NCI-H2081 (cell line): ENCODE results near the gene AK5.
"Not testable (repeated sequence)": the region's sequence is repeated elsewhere in the genome, so short reads cannot be mapped to it uniquely, and the experiment has no call there.

Experiments
- DNase-seq, 2 experiments: peaks; one replicate each; lab custom pipeline; 2025; lab: John Stamatoyannopoulos, UW

AK5 gene

DNA sequence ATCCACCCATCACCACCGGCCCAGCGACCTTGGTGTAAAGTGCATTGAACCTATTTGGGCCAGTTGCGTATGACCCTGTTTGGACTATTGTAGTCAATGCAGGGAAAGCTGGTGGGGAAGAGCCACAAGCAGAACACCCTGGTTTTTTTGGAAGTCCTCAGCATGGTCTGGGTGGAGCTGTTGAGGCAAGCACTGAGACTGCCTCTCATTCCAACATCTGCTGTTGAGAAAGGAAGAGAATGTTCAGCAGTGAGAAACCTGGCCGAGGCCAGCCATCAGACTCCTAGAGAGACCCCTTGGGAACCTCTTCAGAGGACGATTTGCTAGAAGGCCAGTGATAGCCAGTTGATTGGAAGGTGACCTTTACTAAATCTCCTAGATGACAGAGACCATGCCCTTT, 217.6 kb downstream of the AK5 start:
- no peak for DNase-seq

DNA sequence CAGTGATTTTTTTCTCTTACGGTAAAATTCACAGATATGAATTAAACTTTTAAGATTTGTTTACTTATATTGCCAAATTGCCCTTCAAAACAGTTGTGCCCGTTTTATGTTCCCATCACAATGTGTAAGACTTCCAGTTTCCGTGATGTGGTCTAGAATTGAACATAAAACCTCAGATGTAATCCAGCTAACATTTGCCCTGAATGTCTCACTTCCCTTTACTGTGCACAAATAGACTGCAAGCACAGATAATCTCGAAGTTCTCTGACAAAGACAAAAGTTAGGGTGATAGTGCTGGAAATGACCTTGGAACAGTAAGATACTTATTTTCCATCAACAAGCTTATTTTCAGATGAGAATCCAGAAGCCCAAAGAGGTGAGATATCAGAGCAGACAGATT, 223.2 kb downstream of the AK5 start:
- DNase-seq, result no peak

DNA sequence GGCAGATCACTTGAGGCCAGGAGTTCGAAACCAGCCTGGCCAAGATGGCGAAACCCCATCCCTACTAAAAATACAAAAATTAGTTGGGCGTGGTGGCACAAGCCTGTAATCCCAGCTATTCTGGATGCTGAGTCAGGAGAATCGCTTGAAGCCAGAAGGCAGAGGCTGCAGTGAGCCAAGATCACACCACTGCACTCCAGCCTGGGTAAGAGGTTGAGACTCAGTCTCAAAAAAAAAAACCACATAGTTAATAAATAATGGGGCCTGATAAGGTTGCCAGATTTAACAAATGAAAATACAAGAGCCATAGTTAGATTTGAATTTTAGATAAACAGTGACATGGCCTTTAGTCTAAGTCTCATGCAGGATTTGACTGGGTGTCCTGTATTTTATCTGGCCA, 225.0 kb downstream of the AK5 start:
- no peak for DNase-seq

GRCh38 chr1:77509051-77509492, 227.3 kb downstream of the AK5 start:
- DNase-seq, result no peak

DNA sequence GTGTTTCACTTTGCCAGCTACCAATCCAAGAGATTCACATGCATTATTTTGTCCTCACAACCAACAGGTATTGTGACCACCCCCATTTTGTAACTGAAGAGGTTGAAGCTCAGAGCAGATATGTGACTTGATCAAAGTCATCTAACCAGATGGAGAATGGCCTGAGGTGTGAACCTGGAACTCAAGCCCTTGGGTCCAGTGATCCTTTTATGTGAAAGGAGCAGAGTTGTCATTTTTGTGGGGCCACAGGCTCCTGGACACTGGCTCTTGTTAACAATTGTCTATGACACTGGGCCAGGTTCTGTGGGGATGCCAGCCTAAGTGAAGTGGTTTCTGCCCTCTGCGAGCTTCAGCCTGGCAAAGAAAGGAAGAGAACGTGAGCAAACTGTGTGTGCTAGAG, 228.1 kb downstream of the AK5 start:
- no peak for DNase-seq

- DNase-seq, result no peak
These were observed 229.6 kb downstream of the AK5 start for GRCh38 chr1:77511440-77511840.

DNA sequence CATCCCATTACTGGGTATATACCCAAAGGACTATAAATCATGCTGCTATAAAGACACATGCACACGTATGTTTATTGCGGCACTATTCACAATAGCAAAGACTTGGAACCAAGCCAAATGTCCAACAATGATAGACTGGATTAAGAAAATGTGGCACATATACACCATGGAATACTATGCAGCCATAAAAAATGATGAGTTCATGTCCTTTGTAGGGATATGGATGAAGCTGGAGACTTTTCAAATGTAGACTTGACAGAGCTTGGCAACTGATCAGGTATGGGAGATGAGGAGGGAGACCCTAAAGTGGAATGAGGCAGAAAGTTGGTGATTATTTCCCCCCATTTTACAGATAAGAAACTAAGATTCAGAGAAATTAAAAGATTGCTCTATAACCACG, 230.8 kb downstream of the AK5 start:
- DNase-seq, result not testable (repeated sequence)

- no peak for DNase-seq
These were observed 232.3 kb downstream of the AK5 start for GRCh38 chr1:77513839-77514763.

GRCh38 chr1:77514921-77515776, 233.3 kb downstream of the AK5 start:
- no peak for DNase-seq

DNA sequence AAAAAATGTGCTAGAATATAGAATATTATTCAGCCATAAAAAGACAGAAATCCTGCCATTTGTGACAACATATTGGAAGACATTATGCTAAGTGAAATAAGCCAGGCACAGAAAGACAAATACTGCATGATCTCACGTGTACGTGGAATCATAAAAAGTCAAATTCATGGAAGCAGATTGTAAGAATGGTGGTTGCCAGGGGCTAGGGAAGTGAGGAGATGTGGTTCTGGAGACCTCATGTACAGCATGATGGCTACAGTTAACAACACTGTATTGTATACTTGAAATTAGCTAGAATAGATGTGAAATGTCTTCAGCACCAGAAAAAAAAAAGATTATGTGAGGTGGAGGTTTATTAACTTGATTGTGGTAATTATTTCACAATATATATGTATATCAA, 234.3 kb downstream of the AK5 start:
- DNase-seq, result no peak

GRCh38 chr1:77524038-77524437, 242.2 kb downstream of the AK5 start:
- no peak for DNase-seq

DNA sequence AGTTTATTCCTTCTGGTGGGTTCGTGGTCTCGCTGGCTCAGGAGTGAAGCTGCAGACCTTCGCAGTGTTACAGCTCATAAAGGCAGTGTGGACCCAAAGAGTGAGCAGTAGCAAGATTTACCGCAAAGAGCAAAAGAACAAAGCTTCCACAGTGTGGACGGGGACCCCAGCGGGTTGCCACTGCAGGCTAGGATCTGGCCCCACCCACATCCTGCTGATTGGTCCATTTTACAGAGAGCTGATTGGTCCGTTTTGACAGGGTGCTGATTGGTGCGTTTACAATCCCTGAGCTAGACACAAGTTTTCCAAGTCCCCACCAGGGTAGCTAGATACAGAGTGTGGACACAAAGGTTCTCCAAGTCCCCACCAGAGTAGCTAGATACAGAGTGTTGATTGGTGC, 249.3 kb downstream of the AK5 start:
- not testable (repeated sequence) for DNase-seq

DNA sequence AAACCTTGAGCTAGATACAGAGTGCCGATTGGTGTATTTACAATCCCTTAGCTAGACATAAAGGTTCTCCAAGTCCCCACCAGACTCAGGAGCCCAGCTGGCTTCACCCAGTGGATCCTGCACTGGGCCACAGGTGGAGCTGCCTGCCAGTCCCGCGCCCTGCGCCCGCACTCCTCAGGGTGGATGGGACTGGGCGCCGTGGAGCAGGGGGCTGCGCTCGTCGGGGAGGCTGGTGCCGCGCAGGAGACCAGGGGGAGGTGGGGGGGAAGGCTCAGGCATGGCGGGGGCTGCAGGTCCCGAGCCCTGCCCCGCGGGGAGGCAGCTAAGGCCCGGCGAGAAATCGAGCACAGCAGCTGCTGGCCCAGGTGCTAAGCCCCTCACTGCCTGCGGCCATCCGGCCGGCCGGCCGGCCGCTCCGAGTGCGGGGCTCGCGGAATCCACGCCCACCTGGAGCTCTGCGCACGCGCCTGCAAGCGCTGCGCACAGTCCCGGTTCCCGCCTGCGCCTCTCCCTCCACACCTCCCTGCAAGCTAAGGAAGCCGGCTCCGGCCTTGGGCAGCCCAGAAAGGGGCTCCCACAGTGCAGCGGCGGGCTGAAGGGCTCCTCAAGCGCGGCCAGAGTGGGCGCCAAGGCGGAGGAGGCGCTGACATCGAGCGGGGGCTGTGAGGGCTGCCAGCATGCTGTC, 249.9 kb downstream of the AK5 start:
- not testable (repeated sequence) for DNase-seq

- DNase-seq, result no peak
These were observed 250.8 kb downstream of the AK5 start for GRCh38 chr1:77532641-77533040.

DNA sequence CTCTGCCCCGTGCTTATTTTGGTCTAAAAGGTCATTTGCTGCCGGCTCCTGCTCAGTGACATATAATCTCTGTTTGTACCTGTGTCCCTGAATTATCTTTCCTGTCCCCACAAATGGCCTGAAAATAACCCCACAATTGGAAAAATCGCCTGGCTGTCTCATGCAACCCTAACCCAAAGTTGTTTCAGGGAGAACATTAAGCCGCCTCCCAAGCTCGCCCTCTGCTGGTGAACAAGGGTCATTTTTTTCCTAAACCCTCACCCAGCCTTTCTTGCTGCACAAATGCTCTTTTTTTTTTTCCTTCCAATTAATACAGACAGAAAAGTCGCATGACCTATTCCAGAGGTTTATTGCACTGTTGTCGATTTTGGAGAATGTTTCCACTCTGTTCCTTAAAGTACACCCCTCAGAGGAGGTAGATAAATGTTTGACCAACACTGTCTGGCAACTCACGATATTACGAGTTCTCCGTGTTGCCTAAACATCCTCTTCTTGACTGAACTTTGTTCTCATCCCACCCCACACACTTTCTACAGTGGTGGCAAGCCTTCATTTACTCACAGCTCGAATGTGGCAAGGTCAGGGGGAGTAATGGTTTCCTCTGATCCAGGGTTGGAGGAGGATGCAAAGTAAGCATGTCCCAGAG, 252.0 kb downstream of the AK5 start:
- DNase-seq, result peak; percentile 28 to 31

DNA sequence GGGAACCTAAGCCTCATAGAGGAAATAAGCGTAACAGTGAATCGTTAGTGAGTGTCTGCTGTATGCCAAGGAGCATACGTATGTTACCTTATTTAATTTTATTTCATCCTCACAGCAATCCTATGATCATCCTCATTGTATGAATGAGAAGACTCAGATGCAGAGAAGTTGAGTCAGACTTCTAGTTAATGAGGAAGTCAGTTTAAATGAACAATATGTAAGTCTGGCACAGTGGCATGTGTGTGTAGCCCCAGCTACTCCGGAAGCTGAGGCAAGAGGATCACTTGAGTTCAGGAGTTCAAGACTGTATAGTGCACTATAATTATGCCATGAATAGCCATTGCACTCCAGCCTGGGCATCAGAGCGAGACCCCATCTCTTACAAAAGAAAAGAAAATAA, 252.6 kb downstream of the AK5 start:
- DNase-seq, result no peak

- DNase-seq, result no peak
These were observed 255.0 kb downstream of the AK5 start for GRCh38 chr1:77536813-77537212.

DNA sequence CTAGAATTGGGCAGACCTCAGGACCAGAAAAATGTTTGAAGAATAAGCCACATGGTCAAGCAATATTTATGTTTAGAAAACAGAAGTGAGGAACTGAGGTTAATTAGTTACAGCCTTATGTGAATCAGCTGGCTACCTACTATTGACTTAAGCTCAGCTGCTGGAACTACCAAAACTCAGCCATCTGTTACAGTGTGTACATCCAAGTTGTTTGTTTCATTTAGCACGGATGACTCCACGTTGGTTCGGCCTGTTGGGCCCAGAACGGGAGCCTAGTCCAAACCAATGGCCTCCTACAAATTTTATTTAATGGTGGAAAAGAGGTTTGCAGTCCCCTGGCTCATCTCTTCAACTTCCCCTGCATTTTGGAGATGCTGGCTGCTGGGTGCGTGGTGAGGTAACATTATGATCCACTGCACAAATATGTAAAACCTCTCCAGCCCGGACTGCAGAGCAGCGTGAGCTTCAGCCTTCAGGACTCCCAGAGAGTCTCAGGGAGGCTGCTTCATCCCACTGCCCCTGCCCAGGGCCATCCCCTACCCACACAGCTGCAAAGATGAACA, 257.2 kb downstream of the AK5 start:
- peak in 1 of 2 experiments; percentile 12 for DNase-seq

GRCh38 chr1:77539519-77540142, 257.8 kb downstream of the AK5 start:
- no peak for DNase-seq

DNA sequence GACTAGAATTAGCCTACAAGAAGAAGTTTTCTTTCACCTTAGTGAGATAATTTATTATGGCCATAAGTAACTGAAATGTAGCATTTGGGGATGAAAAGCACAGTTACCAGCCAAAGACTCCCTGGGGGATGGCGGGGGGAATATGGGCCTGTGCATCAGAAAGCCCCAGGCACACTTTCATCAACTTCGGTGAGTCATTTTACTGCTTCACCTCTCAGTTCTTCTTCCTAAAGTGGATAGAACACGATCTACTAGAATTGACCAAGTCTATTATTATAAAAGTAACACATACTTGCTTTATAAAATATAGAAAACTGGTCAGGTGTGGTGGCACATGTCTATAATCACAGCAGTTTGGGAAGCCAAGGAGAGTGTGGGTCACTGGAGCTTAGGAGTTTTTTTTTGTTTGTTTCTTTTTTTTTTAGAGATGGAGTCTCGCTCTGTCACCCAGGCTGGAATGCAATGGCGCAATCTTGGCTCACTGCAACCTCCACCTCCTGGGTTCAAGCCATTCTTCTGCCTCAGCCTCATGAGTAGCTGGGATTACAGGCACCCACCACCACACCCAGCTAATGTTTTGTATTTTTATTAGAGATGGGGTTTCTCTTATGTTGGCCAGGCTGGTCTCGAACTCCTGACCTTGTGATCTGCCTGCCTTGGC, 258.8 kb downstream of the AK5 start:
- no peak for DNase-seq

DNA sequence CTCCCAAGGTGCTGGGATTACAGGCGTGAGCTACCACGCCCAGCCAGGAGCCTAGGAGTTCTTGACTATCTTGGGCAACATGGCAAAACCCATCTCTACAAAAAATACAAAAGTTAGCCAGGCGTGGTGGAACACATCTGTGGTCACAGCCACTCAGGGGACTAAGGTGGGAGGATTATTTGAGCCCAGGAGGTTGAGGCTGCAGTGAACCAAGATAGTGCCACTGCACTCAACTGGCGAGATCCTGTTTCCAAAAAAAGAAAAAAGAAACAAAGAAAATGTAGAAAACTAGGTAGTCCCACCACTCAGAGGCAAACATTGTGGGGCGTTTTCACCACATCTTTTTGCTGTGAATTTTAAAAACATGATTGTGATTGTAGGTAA, 259.3 kb downstream of the AK5 start:
- DNase-seq, result no peak
